Caco-2 (cell line): ENCODE results near the gene UNC119B. TPM values are rescaled to one million over a fixed set of nuclear protein-coding genes. Genes with fewer than 3 reads are reported as not detected.

Experiments used
- BruUV-seq: library from RNA; stranded (reverse); fragments of 400-500 nt; replicated peaks from 2 replicates; lab custom pipeline; 2021; lab: Mats Ljungman, UMichigan
- CTCF ChIA-PET: fragments of 300-600 bp; sonication (Branson Sonifier 250); formaldehyde crosslinking; loops from one replicate; lab custom pipeline; 2022; ENCODE audit warnings: antibody characterized with exemption; lab: Charles Lee
- POLR2A ChIA-PET: fragments of 300-600 bp; sonication (Branson Sonifier 250); formaldehyde crosslinking; loops from one replicate; lab custom pipeline; 2022; ENCODE audit warnings: antibody characterized with exemption; lab: Charles Lee
- DNase-seq, 2 experiments: peaks; one replicate each; pipeline versions ENCODE4 v3.0.0 to v3.0.0-alpha.2; 2020 to 2022
- H3K27me3 ChIP-seq: replicated peaks from 2 replicates; pipeline ENCODE4 v1.6.0; 2011; ENCODE audit warnings: low read length; ENCODE audit not compliant: control insufficient read depth, insufficient read depth
- H3K36me3 ChIP-seq: 2 replicates; pipeline ENCODE4 v1.5.1; 2011; ENCODE audit warnings: low read length; ENCODE audit not compliant: control insufficient read depth, insufficient read depth
- H3K4me1 ChIP-seq: fragments of 250-450 bp; sonication (Bioruptor Pico); 2 replicates; pipeline ENCODE4 v1.5.1; 2020; ENCODE audit warnings: mild to moderate bottlenecking
- H3K4me3 ChIP-seq: 2 replicates; pipeline ENCODE4 v1.5.1; 2011; ENCODE audit warnings: low read depth, mild to moderate bottlenecking, control low read depth, low read length
- H3K9me3 ChIP-seq: fragments of 250-450 bp; sonication (Bioruptor Pico); 2 replicates; pipeline ENCODE4 v1.5.1; 2020; ENCODE audit warnings: mild to moderate bottlenecking, moderate library complexity
- H3K27ac Mint-ChIP-seq: one replicate; pipeline ENCODE4 v1.8.0; 2022; ENCODE audit warnings: mixed read lengths; ENCODE audit not compliant: unreplicated experiment
- H3K27me3 Mint-ChIP-seq: one replicate; pipeline ENCODE4 v1.8.0; 2022; ENCODE audit warnings: mixed read lengths; ENCODE audit not compliant: insufficient read depth, unreplicated experiment
- H3K36me3 Mint-ChIP-seq: one replicate; pipeline ENCODE4 v1.8.0; 2022; ENCODE audit warnings: mild to moderate bottlenecking, mixed read lengths; ENCODE audit not compliant: insufficient read depth, unreplicated experiment
- H3K4me1 Mint-ChIP-seq: one replicate; pipeline ENCODE4 v1.8.0; 2022; ENCODE audit warnings: low read depth, mixed read lengths; ENCODE audit not compliant: unreplicated experiment
- H3K4me3 Mint-ChIP-seq: one replicate; pipeline ENCODE4 v1.8.0; 2022; ENCODE audit warnings: mild to moderate bottlenecking, moderate library complexity, mixed read lengths; ENCODE audit not compliant: unreplicated experiment
- H3K9me3 Mint-ChIP-seq: one replicate; pipeline ENCODE4 v1.8.0; 2022; ENCODE audit warnings: mixed read lengths; ENCODE audit not compliant: unreplicated experiment
- intact Hi-C: fragments of 100-400 bp; cut with micrococcal nuclease; formaldehyde crosslinking; loops from one replicate; pipeline ENCODE4 v1.10.0; 2022; ENCODE audit not compliant: unreplicated experiment
- total RNA-seq: library from RNA; stranded (reverse); gene quantifications from 2 replicates; pipeline ENCODE4 v1.2.3, GENCODE V29; 2022
- TF ChIP-seq, protein P1 (sequence below), 2 experiments: fragments of 200-600 bp in 1 of 2; IDR thresholded peaks; 1 replicate in 1 of 2; 2 replicates in 1 of 2; pipeline versions ENCODE4 v1.5.1 to v1.8.0; 2011 to 2022; ENCODE audit warnings: antibody characterized with exemption in 1 of 2, control low read depth in 1 of 2, inconsistent platforms in 1 of 2, low read depth in 1 of 2, low read length in 1 of 2, mild to moderate bottlenecking in 1 of 2, moderate library complexity in 1 of 2; ENCODE audit not compliant: insufficient read depth in 1 of 2, severe bottlenecking in 1 of 2, unreplicated experiment in 1 of 2

The UNC119B gene
- total RNA-seq, 1 experiment from 2014 or later: 44.4 TPM

DNA sequence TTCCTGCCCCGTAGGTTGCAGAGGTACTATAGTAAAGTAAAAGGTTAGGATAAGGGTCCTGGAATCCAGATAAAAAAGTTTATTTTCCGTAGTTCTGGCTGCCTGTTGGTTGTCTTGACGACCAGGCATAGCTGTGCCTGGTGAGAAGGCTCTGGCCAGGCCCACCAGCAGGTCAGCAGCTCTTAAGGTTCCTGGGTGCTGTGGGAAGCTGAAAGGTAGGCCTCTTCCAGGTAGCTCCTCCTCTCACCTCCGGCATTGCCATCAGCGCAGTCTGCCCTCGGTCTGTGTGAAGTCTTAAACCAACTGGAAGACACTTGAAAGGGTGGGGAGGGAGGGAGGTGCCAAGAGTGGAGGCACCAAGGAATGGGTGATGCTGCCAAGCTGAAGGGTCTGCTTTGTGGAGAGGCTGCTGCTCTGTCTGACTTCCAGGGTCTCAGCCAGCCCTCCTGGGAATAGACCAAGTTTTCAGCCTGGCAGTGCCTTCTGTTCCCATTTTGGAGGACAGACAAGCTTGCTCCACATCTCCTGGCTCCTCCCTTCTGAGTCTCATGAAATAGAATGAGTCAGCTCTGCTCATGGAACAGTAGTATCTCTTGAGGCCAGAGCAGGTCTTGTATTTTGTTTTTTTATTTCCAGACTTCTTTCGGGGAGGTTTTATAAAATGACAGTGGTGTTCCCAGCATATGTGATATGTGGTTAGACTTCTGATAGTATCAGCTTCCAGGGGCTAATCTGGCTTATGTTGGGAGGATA lies 10.2 kb downstream of the UNC119B start:
- ChIA-PET POLR2A (interaction anchor here (0.6 kb wide), 3 partner anchors 170 to 237 kb away, joined by 3 to 7 read pairs (median 3); no protein-coding TSS in a partner anchor), CTCF (no interaction called here)
- peaks cover 62% of the 10 kb centered on the region for H3K36me3 Mint-ChIP-seq
- no peaks in the 10 kb centered on the region for H3K27me3 Mint-ChIP-seq
- Histone ChIP-seq H3K4me3 (no peak overlapping the region), H3K27me3 (no peaks in the 10 kb centered on the region), H3K4me1 (peaks cover 15% of the 10 kb centered on the region), H3K36me3 (peaks cover 9% of the 10 kb centered on the region), H3K9me3 (no peaks in the 10 kb centered on the region)
- H3K4me3 Mint-ChIP-seq: no peak overlapping the region
- no TSS peak for BruUV-seq
- DNase-seq: no peak
- no peak overlapping the region for H3K27ac Mint-ChIP-seq
- TF ChIP-seq, protein P1, sequence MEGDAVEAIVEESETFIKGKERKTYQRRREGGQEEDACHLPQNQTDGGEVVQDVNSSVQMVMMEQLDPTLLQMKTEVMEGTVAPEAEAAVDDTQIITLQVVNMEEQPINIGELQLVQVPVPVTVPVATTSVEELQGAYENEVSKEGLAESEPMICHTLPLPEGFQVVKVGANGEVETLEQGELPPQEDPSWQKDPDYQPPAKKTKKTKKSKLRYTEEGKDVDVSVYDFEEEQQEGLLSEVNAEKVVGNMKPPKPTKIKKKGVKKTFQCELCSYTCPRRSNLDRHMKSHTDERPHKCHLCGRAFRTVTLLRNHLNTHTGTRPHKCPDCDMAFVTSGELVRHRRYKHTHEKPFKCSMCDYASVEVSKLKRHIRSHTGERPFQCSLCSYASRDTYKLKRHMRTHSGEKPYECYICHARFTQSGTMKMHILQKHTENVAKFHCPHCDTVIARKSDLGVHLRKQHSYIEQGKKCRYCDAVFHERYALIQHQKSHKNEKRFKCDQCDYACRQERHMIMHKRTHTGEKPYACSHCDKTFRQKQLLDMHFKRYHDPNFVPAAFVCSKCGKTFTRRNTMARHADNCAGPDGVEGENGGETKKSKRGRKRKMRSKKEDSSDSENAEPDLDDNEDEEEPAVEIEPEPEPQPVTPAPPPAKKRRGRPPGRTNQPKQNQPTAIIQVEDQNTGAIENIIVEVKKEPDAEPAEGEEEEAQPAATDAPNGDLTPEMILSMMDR (IDR thresholded peaks at IDR 0.05; ENCODE audit: insufficient read depth in 1 of 2, low read depth in 1 of 2, low read length in 1 of 2, severe bottlenecking in 1 of 2, unreplicated experiment in 1 of 2): no peak
- intact Hi-C loops: no loop called here
- H3K9me3 Mint-ChIP-seq: no peaks in the 10 kb centered on the region
- H3K4me1 Mint-ChIP-seq: peaks cover 16% of the 10 kb centered on the region

DNA sequence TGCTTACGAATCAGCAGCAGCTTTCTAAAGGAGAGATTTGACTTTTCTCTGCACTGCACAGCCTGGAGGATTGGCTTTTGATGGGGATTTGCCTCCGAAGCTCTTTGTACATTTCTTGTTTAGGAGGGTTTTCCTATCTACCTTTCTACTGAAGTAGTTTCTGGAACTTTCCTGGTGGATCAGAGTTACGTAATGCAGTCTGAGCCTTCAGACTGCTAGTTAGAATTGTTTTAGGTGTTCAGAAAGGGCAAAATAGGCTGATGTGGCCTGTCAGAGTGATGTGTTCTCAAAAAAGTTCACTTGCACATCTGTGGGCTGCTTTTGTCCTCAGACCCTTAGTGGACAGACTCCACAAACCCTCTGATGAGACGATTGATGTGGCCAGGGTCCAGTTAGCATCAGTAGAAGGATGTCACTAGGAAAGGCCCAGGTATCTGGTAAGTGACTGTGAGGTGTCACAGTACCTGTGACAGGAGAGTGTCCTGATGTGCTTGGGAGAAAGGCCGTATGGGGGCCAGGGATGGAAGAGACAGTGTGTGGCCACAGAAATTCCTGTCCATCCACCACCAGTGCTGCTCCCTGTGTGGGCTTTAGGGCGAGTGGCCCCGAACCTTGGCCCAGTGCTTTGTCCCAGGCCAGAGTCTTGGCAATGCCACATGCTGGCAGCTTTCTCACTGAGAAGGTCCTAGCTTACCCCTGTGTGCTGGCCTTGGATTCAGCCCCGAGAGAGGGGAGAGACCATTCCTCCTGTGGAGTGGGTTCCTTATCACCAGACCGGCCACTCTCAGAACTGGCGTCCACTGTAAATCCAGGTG lies 10.9 kb downstream of the UNC119B start:
- CTCF ChIA-PET: no interaction called here
- TF ChIP-seq, protein P1 (IDR thresholded peaks at IDR 0.05; ENCODE audit: insufficient read depth in 1 of 2, low read depth in 1 of 2, low read length in 1 of 2, severe bottlenecking in 1 of 2, unreplicated experiment in 1 of 2): no peak
- Mint-ChIP-seq H3K4me3 (no peak overlapping the region), H3K9me3 (no peaks in the 10 kb centered on the region), H3K27me3 (no peaks in the 10 kb centered on the region), H3K4me1 (peaks cover 16% of the 10 kb centered on the region), H3K36me3 (peaks cover 55% of the 10 kb centered on the region), H3K27ac (no peak overlapping the region)
- DNase-seq: no peak
- Histone ChIP-seq H3K36me3 (peaks cover 9% of the 10 kb centered on the region), H3K9me3 (no peaks in the 10 kb centered on the region), H3K4me1 (peaks cover 15% of the 10 kb centered on the region), H3K4me3 (no peak overlapping the region), H3K27me3 (no peaks in the 10 kb centered on the region)
- POLR2A ChIA-PET: interaction anchor here (0.6 kb wide), 2 partner anchors 171 to 234 kb away, joined by 3 to 7 read pairs; no protein-coding TSS in a partner anchor
- intact Hi-C loops: no loop called here
- no TSS peak for BruUV-seq

DNA sequence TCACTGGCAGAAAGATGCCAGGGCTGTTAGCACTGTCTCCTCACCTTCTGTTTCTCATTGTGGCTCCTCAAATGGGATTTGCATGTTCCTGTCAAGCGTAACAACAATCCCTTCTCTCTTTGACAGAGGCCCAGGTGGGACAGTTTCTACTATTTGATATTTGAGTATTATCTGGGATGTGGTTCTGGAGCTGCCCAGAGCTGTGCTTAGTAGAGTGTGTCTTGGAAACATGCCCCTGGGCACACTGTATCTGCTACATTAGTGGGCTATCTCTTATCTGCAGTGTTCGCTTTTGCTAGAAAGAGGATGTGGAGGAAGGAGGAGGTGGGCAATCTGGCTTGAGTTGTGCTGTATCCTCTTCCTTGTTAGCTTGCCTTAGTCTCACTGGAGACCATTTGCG lies 11.6 kb downstream of the UNC119B start:
- ChIA-PET CTCF (no interaction called here), POLR2A (no interaction called here)
- Mint-ChIP-seq H3K36me3 (peaks cover 48% of the 10 kb centered on the region), H3K4me1 (peaks cover 16% of the 10 kb centered on the region), H3K9me3 (no peaks in the 10 kb centered on the region), H3K27ac (no peak overlapping the region), H3K4me3 (no peak overlapping the region), H3K27me3 (no peaks in the 10 kb centered on the region)
- no TSS peak for BruUV-seq
- Histone ChIP-seq H3K27me3 (no peaks in the 10 kb centered on the region), H3K36me3 (peaks cover 9% of the 10 kb centered on the region), H3K9me3 (no peaks in the 10 kb centered on the region), H3K4me3 (no peak overlapping the region), H3K4me1 (peaks cover 15% of the 10 kb centered on the region)
- DNase-seq: no peak
- TF ChIP-seq, protein P1 (IDR thresholded peaks at IDR 0.05; ENCODE audit: insufficient read depth in 1 of 2, low read depth in 1 of 2, low read length in 1 of 2, severe bottlenecking in 1 of 2, unreplicated experiment in 1 of 2): no peak
- intact Hi-C loops: no loop called here
